ENCODE measurements around the gene DNAI4.
"Not testable (repeated sequence)": the region's sequence is repeated elsewhere in the genome, so short reads cannot be mapped to it uniquely, and the experiment has no call there.

Gene DNAI4

GRCh38 chr1:66925558-66925910 is 878 bp upstream of the DNAI4 start:
- peak overlapping the region; percentile 82 for H3K9ac ChIP-seq (ENCODE audit: low read length)
- H3K4me1 ChIP-seq (ENCODE audit: control insufficient read depth, insufficient read depth, low read length), result peaks cover 11% of the 10 kb centered on the region
- H3K36me3 ChIP-seq (ENCODE audit: control insufficient read depth, insufficient read depth, low read length), result no peaks in the 10 kb centered on the region
- peak overlapping the region; percentile 95 for H3K4me3 ChIP-seq (ENCODE audit: low read length)
- no peaks in the 10 kb centered on the region for H3K27me3 ChIP-seq (ENCODE audit: control insufficient read depth, insufficient read depth, low read length)
- no peaks in the 10 kb centered on the region for H3K9me3 ChIP-seq (ENCODE audit: control insufficient read depth, low read length)

- Histone ChIP-seq H3K36me3 (ENCODE audit: control insufficient read depth, insufficient read depth, low read length) (no peaks in the 10 kb centered on the region), H3K4me3 (ENCODE audit: low read length) (no peak overlapping the region), H3K27me3 (ENCODE audit: control insufficient read depth, insufficient read depth, low read length) (no peaks in the 10 kb centered on the region), H3K9me3 (ENCODE audit: control insufficient read depth, low read length) (no peaks in the 10 kb centered on the region), H3K4me1 (ENCODE audit: control insufficient read depth, insufficient read depth, low read length) (peaks cover 7% of the 10 kb centered on the region), H3K9ac (ENCODE audit: low read length) (no peak overlapping the region)
Measured at GRCh38 chr1:66920543-66920942, 4.1 kb downstream of the DNAI4 start.

GRCh38 chr1:66919828-66920227 is 4.8 kb downstream of the DNAI4 start:
- H3K9me3 ChIP-seq (ENCODE audit: control insufficient read depth, low read length), result no peaks in the 10 kb centered on the region
- H3K36me3 ChIP-seq (ENCODE audit: control insufficient read depth, insufficient read depth, low read length), result no peaks in the 10 kb centered on the region
- H3K27me3 ChIP-seq (ENCODE audit: control insufficient read depth, insufficient read depth, low read length), result no peaks in the 10 kb centered on the region
- no peak overlapping the region for H3K9ac ChIP-seq (ENCODE audit: low read length)
- H3K4me1 ChIP-seq (ENCODE audit: control insufficient read depth, insufficient read depth, low read length), result peaks cover 7% of the 10 kb centered on the region
- no peak overlapping the region for H3K4me3 ChIP-seq (ENCODE audit: low read length)

- Histone ChIP-seq H3K4me3 (ENCODE audit: low read length) (no peak overlapping the region), H3K27me3 (ENCODE audit: control insufficient read depth, insufficient read depth, low read length) (no peaks in the 10 kb centered on the region), H3K4me1 (ENCODE audit: control insufficient read depth, insufficient read depth, low read length) (peaks cover 5% of the 10 kb centered on the region), H3K36me3 (ENCODE audit: control insufficient read depth, insufficient read depth, low read length) (no peaks in the 10 kb centered on the region), H3K9ac (ENCODE audit: low read length) (no peak overlapping the region), H3K9me3 (ENCODE audit: control insufficient read depth, low read length) (no peaks in the 10 kb centered on the region)
Measured at GRCh38 chr1:66919063-66919462, 5.6 kb downstream of the DNAI4 start.

- Histone ChIP-seq H3K9me3 (ENCODE audit: control insufficient read depth, low read length) (no peaks in the 10 kb centered on the region), H3K36me3 (ENCODE audit: control insufficient read depth, insufficient read depth, low read length) (no peaks in the 10 kb centered on the region), H3K27me3 (ENCODE audit: control insufficient read depth, insufficient read depth, low read length) (no peaks in the 10 kb centered on the region), H3K9ac (ENCODE audit: low read length) (no peak overlapping the region), H3K4me3 (ENCODE audit: low read length) (no peak overlapping the region), H3K4me1 (ENCODE audit: control insufficient read depth, insufficient read depth, low read length) (no peaks in the 10 kb centered on the region)
Measured at GRCh38 chr1:66917476-66917875, 7.2 kb downstream of the DNAI4 start.

- H3K9ac ChIP-seq (ENCODE audit: low read length), result no peak overlapping the region
- no peaks in the 10 kb centered on the region for H3K9me3 ChIP-seq (ENCODE audit: control insufficient read depth, low read length)
- no peaks in the 10 kb centered on the region for H3K36me3 ChIP-seq (ENCODE audit: control insufficient read depth, insufficient read depth, low read length)
- H3K27me3 ChIP-seq (ENCODE audit: control insufficient read depth, insufficient read depth, low read length), result no peaks in the 10 kb centered on the region
- no peaks in the 10 kb centered on the region for H3K4me1 ChIP-seq (ENCODE audit: control insufficient read depth, insufficient read depth, low read length)
- no peak overlapping the region for H3K4me3 ChIP-seq (ENCODE audit: low read length)
Measured at GRCh38 chr1:66916320-66916719, 8.3 kb downstream of the DNAI4 start.

GRCh38 chr1:66915203-66915602 is 9.5 kb downstream of the DNAI4 start:
- H3K4me3 ChIP-seq (ENCODE audit: low read length); H3K36me3 ChIP-seq (ENCODE audit: control insufficient read depth, insufficient read depth, low read length): not testable (repeated sequence)

GRCh38 chr1:66893712-66894111 is 30.9 kb downstream of the DNAI4 start:
- Histone ChIP-seq H3K36me3 (ENCODE audit: control insufficient read depth, insufficient read depth, low read length) (no peaks in the 10 kb centered on the region), H3K9me3 (ENCODE audit: control insufficient read depth, low read length) (no peaks in the 10 kb centered on the region), H3K4me3 (ENCODE audit: low read length) (no peak overlapping the region), H3K4me1 (ENCODE audit: control insufficient read depth, insufficient read depth, low read length) (no peaks in the 10 kb centered on the region), H3K27me3 (ENCODE audit: control insufficient read depth, insufficient read depth, low read length) (no peaks in the 10 kb centered on the region), H3K9ac (ENCODE audit: low read length) (no peak overlapping the region)

More at GRCh38 chr1:66915203-66915602, 9.5 kb downstream of the DNAI4 start:
- H3K9me3 ChIP-seq (ENCODE audit: control insufficient read depth, low read length); H3K4me1 ChIP-seq (ENCODE audit: control insufficient read depth, insufficient read depth, low read length); H3K27me3 ChIP-seq (ENCODE audit: control insufficient read depth, insufficient read depth, low read length); H3K9ac ChIP-seq (ENCODE audit: low read length): not testable (repeated sequence)

- Histone ChIP-seq H3K36me3 (ENCODE audit: control insufficient read depth, insufficient read depth, low read length) (no peaks in the 10 kb centered on the region), H3K27me3 (ENCODE audit: control insufficient read depth, insufficient read depth, low read length) (no peaks in the 10 kb centered on the region), H3K4me3 (ENCODE audit: low read length) (no peak overlapping the region), H3K9me3 (ENCODE audit: control insufficient read depth, low read length) (no peaks in the 10 kb centered on the region), H3K9ac (ENCODE audit: low read length) (no peak overlapping the region), H3K4me1 (ENCODE audit: control insufficient read depth, insufficient read depth, low read length) (no peaks in the 10 kb centered on the region)
Measured at GRCh38 chr1:66890621-66891020, 34.0 kb downstream of the DNAI4 start.

- H3K4me1 ChIP-seq (ENCODE audit: control insufficient read depth, insufficient read depth, low read length), result no peaks in the 10 kb centered on the region
- no peaks in the 10 kb centered on the region for H3K27me3 ChIP-seq (ENCODE audit: control insufficient read depth, insufficient read depth, low read length)
- no peak overlapping the region for H3K4me3 ChIP-seq (ENCODE audit: low read length)
- H3K9ac ChIP-seq (ENCODE audit: low read length), result no peak overlapping the region
- H3K36me3 ChIP-seq (ENCODE audit: control insufficient read depth, insufficient read depth, low read length), result no peaks in the 10 kb centered on the region
- no peaks in the 10 kb centered on the region for H3K9me3 ChIP-seq (ENCODE audit: control insufficient read depth, low read length)
Measured at GRCh38 chr1:66889030-66889429, 35.6 kb downstream of the DNAI4 start.

GRCh38 chr1:66876664-66877063 is 48.0 kb downstream of the DNAI4 start:
- no peaks in the 10 kb centered on the region for H3K27me3 ChIP-seq (ENCODE audit: control insufficient read depth, insufficient read depth, low read length)

GRCh38 chr1:66873111-66873510 is 51.5 kb downstream of the DNAI4 start:
- Histone ChIP-seq H3K9me3 (ENCODE audit: control insufficient read depth, low read length) (no peaks in the 10 kb centered on the region), H3K4me1 (ENCODE audit: control insufficient read depth, insufficient read depth, low read length) (no peaks in the 10 kb centered on the region), H3K27me3 (ENCODE audit: control insufficient read depth, insufficient read depth, low read length) (no peaks in the 10 kb centered on the region), H3K36me3 (ENCODE audit: control insufficient read depth, insufficient read depth, low read length) (no peaks in the 10 kb centered on the region), H3K4me3 (ENCODE audit: low read length) (no peak overlapping the region), H3K9ac (ENCODE audit: low read length) (no peak overlapping the region)

More at GRCh38 chr1:66876664-66877063, 48.0 kb downstream of the DNAI4 start:
- H3K4me3 ChIP-seq (ENCODE audit: low read length), result no peak overlapping the region
- no peak overlapping the region for H3K9ac ChIP-seq (ENCODE audit: low read length)
- H3K4me1 ChIP-seq (ENCODE audit: control insufficient read depth, insufficient read depth, low read length), result no peaks in the 10 kb centered on the region
- no peaks in the 10 kb centered on the region for H3K36me3 ChIP-seq (ENCODE audit: control insufficient read depth, insufficient read depth, low read length)
- H3K9me3 ChIP-seq (ENCODE audit: control insufficient read depth, low read length), result no peaks in the 10 kb centered on the region

GRCh38 chr1:66872024-66872423 is 52.6 kb downstream of the DNAI4 start:
- H3K36me3 ChIP-seq (ENCODE audit: control insufficient read depth, insufficient read depth, low read length); H3K4me1 ChIP-seq (ENCODE audit: control insufficient read depth, insufficient read depth, low read length); H3K9me3 ChIP-seq (ENCODE audit: control insufficient read depth, low read length); H3K4me3 ChIP-seq (ENCODE audit: low read length); H3K27me3 ChIP-seq (ENCODE audit: control insufficient read depth, insufficient read depth, low read length); H3K9ac ChIP-seq (ENCODE audit: low read length): not testable (repeated sequence)
